ENCODE results near the gene ZNF624. TPM values are rescaled to one million over a fixed set of nuclear protein-coding genes. Genes with fewer than 3 reads are reported as not detected.

Gene ZNF624
- total RNA-seq, 1 experiment from 2014 or later = 3.9 TPM

GRCh38 chr17:16649585-16649984 is 4.1 kb downstream of the ZNF624 start:
- Histone ChIP-seq H3K27me3 (ENCODE audit: control insufficient read depth, insufficient read depth, low read length) (no peaks in the 10 kb centered on the region), H3K4me3 (ENCODE audit: low read depth in 2 of 2, low read length in 2 of 2) (no peak overlapping the region), H3K9me3 (ENCODE audit: control insufficient read depth, insufficient read depth, low read depth, low read length) (peaks cover under 1% of the 10 kb centered on the region; the same call in 1 of the 2 replicates), H3K4me1 (ENCODE audit: control insufficient read depth, insufficient read depth, low read length) (peaks cover 3% of the 10 kb centered on the region; the same call in 1 of the 2 replicates), H3K27ac (ENCODE audit: low read length) (no peak overlapping the region), H3K36me3 (ENCODE audit: control insufficient read depth, insufficient read depth, low read length) (no peaks in the 10 kb centered on the region; the same call in 1 of the 2 replicates)
- in situ Hi-C loops (cut with HindIII; ENCODE audit: low pct_unique_long_range_greater_than_20kb, low sequenced_read_pairs) = no loop called here
- DNase-seq (ENCODE audit: low read depth, low spot score) = no peak
- CTCF ChIA-PET = no interaction called here
- BruUV-seq (replicated peaks) = no TSS peak
- ATAC-seq = no peak
- intact Hi-C loops (cut with micrococcal nuclease; ENCODE audit: unreplicated experiment) = no loop called here
- TF ChIP-seq CTCF (IDR thresholded peaks at IDR 0.05) = no peak
- no peak for TF ChIP-seq TCF7L2 (IDR thresholded peaks at IDR 0.05; ENCODE audit: low read depth, low read length)
- TF ChIP-seq REST (IDR thresholded peaks at IDR 0.05; ENCODE audit: insufficient read depth in 1 of 2, low read depth in 2 of 2, low read length in 1 of 2) = no peak
- TF ChIP-seq POLR2AphosphoS5 (IDR thresholded peaks at IDR 0.05; ENCODE audit: low read depth, low read length) = no peak
- TF ChIP-seq SIN3A (IDR thresholded peaks at IDR 0.05; ENCODE audit: borderline replicate concordance, insufficient read depth, low read depth, low read length) = no peak
- POLR2A ChIA-PET = no interaction called here

GRCh38 chr17:16639438-16639837 is 14.2 kb downstream of the ZNF624 start:
- ChIA-PET CTCF (no interaction called here), POLR2A (no interaction called here)
- in situ Hi-C loops (cut with HindIII; ENCODE audit: low pct_unique_long_range_greater_than_20kb, low sequenced_read_pairs) = no loop called here
- intact Hi-C loops (cut with micrococcal nuclease; ENCODE audit: unreplicated experiment) = no loop called here
- ATAC-seq (no peak), DNase-seq (ENCODE audit: low read depth, low spot score) (no peak)
- no peaks in the 10 kb centered on the region; the same call in 1 of the 2 replicates for H3K36me3 ChIP-seq (ENCODE audit: control insufficient read depth, insufficient read depth, low read length)
- peaks cover 39% of the 10 kb centered on the region; the same call in 1 of the 2 replicates for H3K9me3 ChIP-seq (ENCODE audit: control insufficient read depth, insufficient read depth, low read depth, low read length)
- BruUV-seq (replicated peaks) = no TSS peak
- no peak overlapping the region for H3K4me3 ChIP-seq (ENCODE audit: low read depth in 2 of 2, low read length in 2 of 2)
- no peaks in the 10 kb centered on the region for H3K4me1 ChIP-seq (ENCODE audit: control insufficient read depth, insufficient read depth, low read length)
- H3K27me3 ChIP-seq (ENCODE audit: control insufficient read depth, insufficient read depth, low read length) = no peaks in the 10 kb centered on the region
- TF ChIP-seq CTCF (IDR thresholded peaks at IDR 0.05) = no peak
- no peak for TF ChIP-seq REST (IDR thresholded peaks at IDR 0.05; ENCODE audit: insufficient read depth in 1 of 2, low read depth in 2 of 2, low read length in 1 of 2)
- no peak for TF ChIP-seq TCF7L2 (IDR thresholded peaks at IDR 0.05; ENCODE audit: low read depth, low read length)
- TF ChIP-seq POLR2AphosphoS5 (IDR thresholded peaks at IDR 0.05; ENCODE audit: low read depth, low read length) = no peak
- no peak for TF ChIP-seq SIN3A (IDR thresholded peaks at IDR 0.05; ENCODE audit: borderline replicate concordance, insufficient read depth, low read depth, low read length)
- H3K27ac ChIP-seq (ENCODE audit: low read length) = no peak overlapping the region
